Body of pancreas (tissue), 4 donors: ENCODE measurements around the gene OTOG. TPM values are rescaled to one million over a fixed set of nuclear protein-coding genes. Genes with fewer than 3 reads are reported as not detected.

Source experiments
- ATAC-seq: fragments of 150-250 bp; one replicate; pipeline ENCODE4 v1.9.1; 2016
- DNase-seq, 4 donors: peaks; one replicate each; pipeline ENCODE4 v3.0.0-alpha.2; 2019
- H3K27ac ChIP-seq, 4 donors: fragments of 200-600 bp; sonication (generic); 1 replicate in 3 of 4; 2 replicates in 1 of 4; pipeline versions ENCODE4 v1.5.1 to v1.6.1; 2016 to 2019; ENCODE audit warnings: mild to moderate bottlenecking in 1 of 4, mixed read lengths in 1 of 4, moderate library complexity in 1 of 4
- H3K27me3 ChIP-seq, 2 donors: fragments of 200-600 bp; sonication (generic); one replicate each; pipeline ENCODE4 v1.6.0; 2016; ENCODE audit warnings: mild to moderate bottlenecking in 1 of 2
- H3K36me3 ChIP-seq, 2 donors: fragments of 200-600 bp; sonication (generic); replicated peaks in 1 of 2; 2 replicates each; pipeline ENCODE4 v1.5.1; 2016; ENCODE audit warnings: low read depth in 2 of 2; ENCODE audit not compliant: insufficient read depth in 1 of 2
- H3K4me1 ChIP-seq: fragments of 200-600 bp; sonication (generic); one replicate; pipeline ENCODE4 v1.6.0; 2016
- H3K4me3 ChIP-seq, 2 donors: fragments of 200-600 bp; sonication (generic); 1 replicate in 1 of 2; 2 replicates in 1 of 2; pipeline ENCODE4 v1.5.1; 2016 to 2019
- H3K9me3 ChIP-seq, 3 donors: fragments of 200-600 bp; sonication (generic); 1 replicate in 2 of 3; 2 replicates in 1 of 3; pipeline ENCODE4 v1.5.1; 2016
- CTCF ChIP-seq, 7 experiments: fragments of 450-650 bp in 4 of 7; fragments of 200-600 bp in 3 of 7; sonication (generic) in 3 of 7; IDR thresholded peaks; one replicate each; pipeline ENCODE4 v1.5.1; 2016 to 2019; ENCODE audit warnings: antibody characterized with exemption in 7 of 7
- POLR2A ChIP-seq, 3 donors: fragments of 450-650 bp; IDR thresholded peaks; one replicate each; pipeline ENCODE4 v1.6.1; 2016; ENCODE audit warnings: antibody characterized with exemption in 3 of 3, mild to moderate bottlenecking in 2 of 3
- WGBS, 2 donors: methylation state at CpG; one replicate each; pipeline ENCODE4 v1.1.5; 2017; 5-methylcytosine and 5-hydroxymethylcytosine counted together
- intact Hi-C: fragments of 100-400 bp; cut with DNase I; formaldehyde crosslinking; loops from one replicate; pipeline ENCODE4 v1.15.1; 2023
- total RNA-seq, 2 donors: library from RNA; depleted of rRNA; stranded (reverse); fragments of >200 nt; gene quantifications; one replicate each; pipeline ENCODE4 v1.1.0, GENCODE V29; 2016

Gene OTOG
- total RNA-seq, 2 donors from 2014 or later, result not detected

GRCh38 chr11:17535488-17535887 is 11.6 kb upstream of the OTOG start:
- TF ChIP-seq CTCF (IDR thresholded peaks at IDR 0.05), result no peak
- TF ChIP-seq POLR2A (IDR thresholded peaks at IDR 0.05), result no peak
- Histone ChIP-seq H3K27ac (no peak overlapping the region), H3K9me3 (no peaks in the 10 kb centered on the region), H3K36me3 (no peaks in the 10 kb centered on the region), H3K27me3 (no peaks in the 10 kb centered on the region), H3K4me3 (no peak overlapping the region), H3K4me1 (no peaks in the 10 kb centered on the region)
- ATAC-seq, result no peak
- no peak for DNase-seq
- 79 to 84% methylated on average over 3 of the region's 3 CpGs for WGBS, 2 donors
- intact Hi-C loops, result no loop called here

GRCh38 chr11:17537261-17537660 is 9.8 kb upstream of the OTOG start:
- intact Hi-C loops, result no loop called here
- Histone ChIP-seq H3K9me3 (no peaks in the 10 kb centered on the region), H3K27me3 (no peaks in the 10 kb centered on the region), H3K4me3 (no peak overlapping the region), H3K36me3 (no peaks in the 10 kb centered on the region), H3K27ac (no peak overlapping the region), H3K4me1 (peaks cover 14% of the 10 kb centered on the region)
- ATAC-seq (no peak), DNase-seq (no peak)
- 80 to 82% methylated on average over 8 of the region's 8 CpGs for WGBS, 2 donors
- no peak for TF ChIP-seq CTCF (IDR thresholded peaks at IDR 0.05)
- TF ChIP-seq POLR2A (IDR thresholded peaks at IDR 0.05), result no peak

DNA sequence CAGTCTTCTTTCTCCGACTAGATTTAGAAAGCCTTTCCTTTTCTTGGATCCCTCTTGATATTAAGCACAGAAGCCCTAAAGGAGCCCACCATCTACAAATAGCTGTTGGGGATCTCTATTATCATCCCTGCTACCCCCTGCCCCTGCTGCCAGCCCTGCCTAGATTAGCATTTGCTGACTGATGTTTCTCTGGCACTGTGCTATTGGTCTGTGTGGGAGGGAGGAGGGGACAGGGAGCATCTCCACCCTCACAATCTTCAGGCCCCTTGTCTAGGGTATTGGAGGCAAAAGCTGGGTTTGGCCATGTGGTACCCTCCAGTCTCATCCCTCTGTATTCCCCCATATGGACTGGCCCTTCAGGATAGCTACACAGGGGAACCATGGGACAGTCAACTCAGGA is 9.0 kb upstream of the OTOG start:
- Histone ChIP-seq H3K27me3 (no peaks in the 10 kb centered on the region), H3K36me3 (no peaks in the 10 kb centered on the region), H3K9me3 (no peaks in the 10 kb centered on the region), H3K4me3 (no peak overlapping the region), H3K27ac (no peak overlapping the region), H3K4me1 (peaks cover 22% of the 10 kb centered on the region)
- WGBS, 2 donors, result 89 to 92% methylated on average over 1 of the region's 1 CpG
- intact Hi-C loops, result no loop called here
- TF ChIP-seq POLR2A (IDR thresholded peaks at IDR 0.05), result no peak
- TF ChIP-seq CTCF (IDR thresholded peaks at IDR 0.05), result no peak
- ATAC-seq, result no peak
- DNase-seq, result no peak

DNA sequence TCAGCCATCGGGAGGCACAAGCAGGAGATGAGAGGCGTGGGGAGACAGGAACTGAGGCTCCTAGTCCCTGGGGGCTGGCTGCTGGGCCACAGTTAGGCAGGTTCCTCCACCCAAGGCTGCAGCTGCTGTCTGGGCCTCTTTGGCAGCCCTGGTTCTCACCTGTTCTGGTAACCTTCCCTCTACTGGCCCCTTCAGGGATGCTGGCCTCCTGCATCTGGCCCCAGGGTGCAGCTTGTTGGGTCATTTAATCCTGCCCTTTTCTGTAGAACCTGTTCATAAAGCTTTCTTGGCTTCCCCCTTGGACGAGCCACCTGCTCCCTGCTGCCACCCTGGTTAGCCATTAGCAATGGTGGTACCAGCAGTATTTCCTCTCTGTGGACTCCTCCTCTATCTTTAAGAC is 8.3 kb upstream of the OTOG start:
- H3K4me3 ChIP-seq, result no peak overlapping the region
- H3K36me3 ChIP-seq, result no peaks in the 10 kb centered on the region
- DNase-seq (no peak), ATAC-seq (no peak)
- no peak for TF ChIP-seq CTCF (IDR thresholded peaks at IDR 0.05)
- no peak for TF ChIP-seq POLR2A (IDR thresholded peaks at IDR 0.05)
- H3K27ac ChIP-seq, result no peak overlapping the region
- intact Hi-C loops, result no loop called here
- WGBS, 2 donors, result 74 to 83% methylated on average over 3 of the region's 3 CpGs
- no peaks in the 10 kb centered on the region for H3K9me3 ChIP-seq
- H3K27me3 ChIP-seq, result no peaks in the 10 kb centered on the region
- H3K4me1 ChIP-seq, result peaks cover 22% of the 10 kb centered on the region

GRCh38 chr11:17540807-17541206 is 6.3 kb upstream of the OTOG start:
- DNase-seq (no peak), ATAC-seq (no peak)
- 69 to 83% methylated on average over 4 of the region's 4 CpGs for WGBS, 2 donors
- TF ChIP-seq POLR2A (IDR thresholded peaks at IDR 0.05) (no peak), CTCF (IDR thresholded peaks at IDR 0.05) (no peak)
- Histone ChIP-seq H3K9me3 (no peaks in the 10 kb centered on the region), H3K27ac (no peak overlapping the region), H3K27me3 (no peaks in the 10 kb centered on the region), H3K4me3 (no peak overlapping the region), H3K4me1 (peaks cover 22% of the 10 kb centered on the region), H3K36me3 (no peaks in the 10 kb centered on the region)
- intact Hi-C loops, result no loop called here
